ENCODE results near the gene TRPM2.

GRCh38 chr21:44406953-44407352 is 53.5 kb downstream of the TRPM2 start:
- TF ChIP-seq, protein P1, sequence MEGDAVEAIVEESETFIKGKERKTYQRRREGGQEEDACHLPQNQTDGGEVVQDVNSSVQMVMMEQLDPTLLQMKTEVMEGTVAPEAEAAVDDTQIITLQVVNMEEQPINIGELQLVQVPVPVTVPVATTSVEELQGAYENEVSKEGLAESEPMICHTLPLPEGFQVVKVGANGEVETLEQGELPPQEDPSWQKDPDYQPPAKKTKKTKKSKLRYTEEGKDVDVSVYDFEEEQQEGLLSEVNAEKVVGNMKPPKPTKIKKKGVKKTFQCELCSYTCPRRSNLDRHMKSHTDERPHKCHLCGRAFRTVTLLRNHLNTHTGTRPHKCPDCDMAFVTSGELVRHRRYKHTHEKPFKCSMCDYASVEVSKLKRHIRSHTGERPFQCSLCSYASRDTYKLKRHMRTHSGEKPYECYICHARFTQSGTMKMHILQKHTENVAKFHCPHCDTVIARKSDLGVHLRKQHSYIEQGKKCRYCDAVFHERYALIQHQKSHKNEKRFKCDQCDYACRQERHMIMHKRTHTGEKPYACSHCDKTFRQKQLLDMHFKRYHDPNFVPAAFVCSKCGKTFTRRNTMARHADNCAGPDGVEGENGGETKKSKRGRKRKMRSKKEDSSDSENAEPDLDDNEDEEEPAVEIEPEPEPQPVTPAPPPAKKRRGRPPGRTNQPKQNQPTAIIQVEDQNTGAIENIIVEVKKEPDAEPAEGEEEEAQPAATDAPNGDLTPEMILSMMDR (IDR thresholded peaks at IDR 0.05 in 4 of 5, conservative IDR thresholded peaks at IDR 0.05 in 1 of 5), result no peak
- no peak for TF ChIP-seq POLR2A (IDR thresholded peaks at IDR 0.05)
